ENCODE results near the gene REG4. TPM values are rescaled to one million over a fixed set of nuclear protein-coding genes. Genes with fewer than 3 reads are reported as not detected.
A peak's percentile ranks its signal among the peaks of the same experiment; 100 is the strongest.
"Not testable (repeated sequence)": the region's sequence is repeated elsewhere in the genome, so short reads cannot be mapped to it uniquely, and the experiment has no call there.

Gene REG4
- total and polyA plus RNA-seq, 2 donors from 2014 or later: 0.34 TPM; not detected in 1

- FAIRE-seq (no peak), DNase-seq (no peak)
- no peaks in the 10 kb centered on the region for H3K36me3 ChIP-seq (ENCODE audit: control insufficient read depth in 2 of 3, insufficient read depth in 3 of 3, low read length in 3 of 3)
- TF ChIP-seq CTCF (IDR thresholded peaks at IDR 0.05; ENCODE audit: borderline replicate concordance, extremely low read depth, insufficient read depth): no peak
- intact Hi-C loops (cut with DNase I): no loop called here
- no peaks in the 10 kb centered on the region for H3K4me1 ChIP-seq (ENCODE audit: control insufficient read depth in 2 of 3, insufficient read depth in 2 of 3, low read depth in 1 of 3, low read length in 3 of 3)
- no peak overlapping the region for H3K4me3 ChIP-seq (ENCODE audit: low read length in 3 of 3)
- no peak overlapping the region for H3K27ac ChIP-seq (ENCODE audit: low read depth in 2 of 2, low read length in 2 of 2)
- no peaks in the 10 kb centered on the region for H3K9me3 ChIP-seq (ENCODE audit: control insufficient read depth in 2 of 3, insufficient read depth in 1 of 3, low read length in 3 of 3)
- H3K9ac ChIP-seq (ENCODE audit: low read length in 3 of 3): no peak overlapping the region
- no peaks in the 10 kb centered on the region for H3K27me3 ChIP-seq (ENCODE audit: control insufficient read depth, insufficient read depth, low read length)
Measured at GRCh38 chr1:119838236-119838635, 27.0 kb upstream of the REG4 start.

- Histone ChIP-seq H3K4me1 (ENCODE audit: control insufficient read depth in 2 of 3, insufficient read depth in 2 of 3, low read depth in 1 of 3, low read length in 3 of 3) (no peaks in the 10 kb centered on the region), H3K4me3 (ENCODE audit: low read length in 3 of 3) (no peak overlapping the region), H3K27me3 (ENCODE audit: control insufficient read depth, insufficient read depth, low read length) (no peaks in the 10 kb centered on the region), H3K9ac (ENCODE audit: low read length in 3 of 3) (no peak overlapping the region), H3K27ac (ENCODE audit: low read depth in 2 of 2, low read length in 2 of 2) (no peak overlapping the region), H3K9me3 (ENCODE audit: control insufficient read depth in 2 of 3, insufficient read depth in 1 of 3, low read length in 3 of 3) (no peaks in the 10 kb centered on the region), H3K36me3 (ENCODE audit: control insufficient read depth in 2 of 3, insufficient read depth in 3 of 3, low read length in 3 of 3) (no peaks in the 10 kb centered on the region)
- DNase-seq (no peak), FAIRE-seq (no peak)
- no peak for TF ChIP-seq CTCF (IDR thresholded peaks at IDR 0.05; ENCODE audit: borderline replicate concordance, extremely low read depth, insufficient read depth)
- intact Hi-C loops (cut with DNase I): no loop called here
Measured at GRCh38 chr1:119834990-119835389, 23.7 kb upstream of the REG4 start.

- H3K36me3 ChIP-seq (ENCODE audit: control insufficient read depth in 2 of 3, insufficient read depth in 3 of 3, low read length in 3 of 3): no peaks in the 10 kb centered on the region
- no peak for TF ChIP-seq CTCF (IDR thresholded peaks at IDR 0.05; ENCODE audit: borderline replicate concordance, extremely low read depth, insufficient read depth)
- no peaks in the 10 kb centered on the region for H3K4me1 ChIP-seq (ENCODE audit: control insufficient read depth in 2 of 3, insufficient read depth in 2 of 3, low read depth in 1 of 3, low read length in 3 of 3)
- H3K4me3 ChIP-seq (ENCODE audit: low read length in 3 of 3): no peak overlapping the region
- DNase-seq (no peak), FAIRE-seq (no peak)
- no peak overlapping the region for H3K9ac ChIP-seq (ENCODE audit: low read length in 3 of 3)
- intact Hi-C loops (cut with DNase I): no loop called here
- no peaks in the 10 kb centered on the region for H3K9me3 ChIP-seq (ENCODE audit: control insufficient read depth in 2 of 3, insufficient read depth in 1 of 3, low read length in 3 of 3)
- H3K27me3 ChIP-seq (ENCODE audit: control insufficient read depth, insufficient read depth, low read length): no peaks in the 10 kb centered on the region
- H3K27ac ChIP-seq (ENCODE audit: low read depth in 2 of 2, low read length in 2 of 2): no peak overlapping the region
Measured at GRCh38 chr1:119831027-119831426, 19.8 kb upstream of the REG4 start.

- no peaks in the 10 kb centered on the region for H3K27me3 ChIP-seq (ENCODE audit: control insufficient read depth, insufficient read depth, low read length)
- intact Hi-C loops (cut with DNase I): no loop called here
- FAIRE-seq (no peak), DNase-seq (peak in 2 of 5 donors; percentile 7 to 46)
- no peak overlapping the region for H3K9ac ChIP-seq (ENCODE audit: low read length in 3 of 3)
- no peaks in the 10 kb centered on the region for H3K9me3 ChIP-seq (ENCODE audit: control insufficient read depth in 2 of 3, insufficient read depth in 1 of 3, low read length in 3 of 3)
- no peak for TF ChIP-seq CTCF (IDR thresholded peaks at IDR 0.05; ENCODE audit: borderline replicate concordance, extremely low read depth, insufficient read depth)
- no peaks in the 10 kb centered on the region for H3K4me1 ChIP-seq (ENCODE audit: control insufficient read depth in 2 of 3, insufficient read depth in 2 of 3, low read depth in 1 of 3, low read length in 3 of 3)
- H3K4me3 ChIP-seq (ENCODE audit: low read length in 3 of 3): peak overlapping the region in 1 of 3 donors; percentile 44
- H3K36me3 ChIP-seq (ENCODE audit: control insufficient read depth in 2 of 3, insufficient read depth in 3 of 3, low read length in 3 of 3): no peaks in the 10 kb centered on the region
- no peak overlapping the region for H3K27ac ChIP-seq (ENCODE audit: low read depth in 2 of 2, low read length in 2 of 2)
Measured at GRCh38 chr1:119829625-119830024, 18.4 kb upstream of the REG4 start.

- H3K4me3 ChIP-seq (ENCODE audit: low read length in 3 of 3); H3K9me3 ChIP-seq (ENCODE audit: control insufficient read depth in 2 of 3, insufficient read depth in 1 of 3, low read length in 3 of 3); H3K9ac ChIP-seq (ENCODE audit: low read length in 3 of 3); H3K36me3 ChIP-seq (ENCODE audit: control insufficient read depth in 2 of 3, insufficient read depth in 3 of 3, low read length in 3 of 3); intact Hi-C loops (cut with DNase I); H3K4me1 ChIP-seq (ENCODE audit: control insufficient read depth in 2 of 3, insufficient read depth in 2 of 3, low read depth in 1 of 3, low read length in 3 of 3); H3K27me3 ChIP-seq (ENCODE audit: control insufficient read depth, insufficient read depth, low read length); FAIRE-seq; H3K27ac ChIP-seq (ENCODE audit: low read depth in 2 of 2, low read length in 2 of 2): not testable (repeated sequence)
- DNase-seq: peak in 2 of 5 donors; percentile 36 to 75
Measured at GRCh38 chr1:119829006-119829405, 17.7 kb upstream of the REG4 start.

Data from kidney (tissue), 14 donors.